Activated naive CD8-positive, alpha-beta T cell (primary cell): Measurements from ENCODE around the gene HMSD.
"Not testable (repeated sequence)": the region's sequence is repeated elsewhere in the genome, so short reads cannot be mapped to it uniquely, and the experiment has no call there.

Experiments used
- H3K27ac Mint-ChIP-seq: one replicate; pipeline ENCODE4 v1.8.0; 2021; ENCODE audit warnings: mixed read lengths
- H3K27me3 Mint-ChIP-seq: one replicate; pipeline ENCODE4 v1.8.0; 2021; ENCODE audit warnings: mixed read lengths
- H3K36me3 Mint-ChIP-seq: one replicate; pipeline ENCODE4 v1.8.0; 2021; ENCODE audit warnings: mixed read lengths
- H3K4me1 Mint-ChIP-seq: one replicate; pipeline ENCODE4 v1.8.0; 2021; ENCODE audit warnings: low read depth, mixed read lengths
- H3K4me3 Mint-ChIP-seq: one replicate; pipeline ENCODE4 v1.8.0; 2021; ENCODE audit warnings: mild to moderate bottlenecking, mixed read lengths
- H3K9me3 Mint-ChIP-seq: one replicate; pipeline ENCODE4 v1.8.0; 2021; ENCODE audit warnings: low read depth, mixed read lengths

HMSD gene, protein sequence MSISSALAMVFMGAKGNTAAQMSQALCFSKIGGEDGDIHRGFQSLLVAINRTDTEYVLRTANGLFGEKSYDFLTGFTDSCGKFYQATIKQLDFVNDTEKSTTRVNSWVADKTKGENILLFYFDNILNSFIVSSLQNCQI

DNA sequence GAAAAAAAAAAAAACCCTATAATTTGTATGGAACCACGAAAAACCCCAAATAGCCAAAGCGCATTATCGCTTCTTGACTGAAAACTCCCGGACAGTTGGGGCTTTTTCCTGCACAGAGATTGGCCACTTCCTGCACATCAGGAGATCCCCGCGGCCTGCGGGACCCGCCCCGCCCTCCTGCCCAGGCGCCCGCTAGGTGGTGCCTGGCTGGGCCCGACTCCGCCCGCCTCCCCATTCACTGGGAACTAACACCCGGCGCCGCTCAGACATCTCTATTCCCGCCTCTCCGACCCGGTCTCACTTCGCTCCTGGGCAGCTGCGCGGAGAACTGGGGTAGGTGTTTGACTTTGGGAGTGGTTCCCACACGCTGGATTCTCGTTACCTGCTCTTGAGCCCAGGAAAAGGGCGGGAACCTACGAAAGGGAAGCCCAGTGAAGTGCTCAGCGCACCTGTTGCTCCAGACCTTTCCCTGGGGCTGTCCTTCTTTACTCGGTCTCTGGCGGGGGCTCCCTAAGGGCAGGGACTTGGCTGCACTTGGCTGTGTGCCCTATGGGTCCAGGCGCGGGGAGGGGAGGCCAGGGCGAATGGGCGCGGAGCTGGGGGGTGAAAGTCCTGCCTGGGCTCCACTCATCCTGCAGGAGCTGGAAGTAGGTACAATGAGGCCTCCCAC lies at the start of gene HMSD:
HMSD (plus strand) TSS at position 234 of the 670 bp plus-strand sequence. CDS start 4,155 bp downstream, outside the sequence.
- Mint-ChIP-seq H3K9me3 (peaks cover 5% of the 10 kb centered on the region), H3K27ac (no peak within 1 kb of the TSS), H3K4me1 (peaks cover 25% of the 10 kb centered on the region), H3K27me3 (peaks cover 26% of the 10 kb centered on the region), H3K4me3 (peak within 1 kb of the TSS; percentile 52), H3K36me3 (peaks cover 3% of the 10 kb centered on the region)

DNA sequence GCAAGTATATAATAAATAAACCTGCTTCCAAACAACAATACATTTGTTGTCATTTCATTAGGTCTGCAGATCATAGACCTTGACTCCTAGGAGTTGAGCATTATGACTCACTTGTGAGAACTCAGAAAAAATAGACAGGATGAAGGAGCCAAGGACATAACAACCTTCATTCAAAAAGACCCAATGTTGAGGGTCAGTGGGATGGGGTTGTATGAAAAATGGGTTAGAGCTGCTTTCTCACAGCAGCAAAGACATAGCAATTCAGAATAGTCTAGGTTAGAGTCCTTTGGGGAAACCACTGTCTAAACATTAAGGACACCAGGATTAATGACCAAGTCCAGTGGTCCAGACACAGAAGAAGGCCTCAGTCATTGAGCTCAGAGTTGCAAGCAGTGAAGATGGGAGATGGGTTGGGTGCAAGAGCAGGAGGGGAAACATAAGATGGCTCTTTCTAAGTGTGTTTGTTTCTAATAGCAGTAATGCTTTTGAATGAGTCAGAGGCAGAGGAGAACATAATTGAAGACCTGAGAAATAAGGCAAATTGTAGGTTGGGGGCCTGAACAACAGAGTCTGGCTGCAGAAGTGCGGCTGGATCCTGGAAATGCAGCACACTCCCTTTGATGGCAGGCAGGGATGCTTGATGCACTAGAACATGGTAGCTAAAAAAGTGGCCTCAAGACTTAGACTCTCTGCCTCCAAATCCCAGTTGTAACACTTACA lies 45.1 kb upstream of the HMSD start:
- H3K27me3 Mint-ChIP-seq, result peaks cover 5% of the 10 kb centered on the region
- H3K4me1 Mint-ChIP-seq, result no peaks in the 10 kb centered on the region
- H3K9me3 Mint-ChIP-seq, result no peaks in the 10 kb centered on the region
- H3K27ac Mint-ChIP-seq, result no peak overlapping the region
- H3K36me3 Mint-ChIP-seq, result no peaks in the 10 kb centered on the region
- no peak overlapping the region for H3K4me3 Mint-ChIP-seq

DNA sequence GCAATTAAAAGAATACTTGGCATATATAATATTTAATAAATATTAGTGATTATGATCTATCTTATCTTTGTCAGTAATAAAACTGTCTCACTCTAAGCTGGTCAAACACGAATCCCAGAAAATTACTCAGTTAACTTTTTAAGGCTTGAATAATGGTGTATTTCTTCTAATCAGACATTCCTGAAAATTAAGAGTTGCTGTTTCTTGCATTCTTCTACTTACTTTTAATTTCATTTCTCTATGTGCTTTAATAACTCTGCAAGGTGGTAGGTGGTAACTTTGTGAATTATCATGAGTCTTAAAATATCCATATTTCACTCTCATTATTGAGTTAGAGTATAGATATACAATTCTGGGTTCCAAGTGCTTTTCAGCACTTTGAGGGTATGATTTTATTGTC lies 44.4 kb upstream of the HMSD start:
- Mint-ChIP-seq H3K4me1 (no peaks in the 10 kb centered on the region), H3K27me3 (peaks cover 5% of the 10 kb centered on the region), H3K27ac (no peak overlapping the region), H3K4me3 (no peak overlapping the region), H3K9me3 (no peaks in the 10 kb centered on the region), H3K36me3 (no peaks in the 10 kb centered on the region)

DNA sequence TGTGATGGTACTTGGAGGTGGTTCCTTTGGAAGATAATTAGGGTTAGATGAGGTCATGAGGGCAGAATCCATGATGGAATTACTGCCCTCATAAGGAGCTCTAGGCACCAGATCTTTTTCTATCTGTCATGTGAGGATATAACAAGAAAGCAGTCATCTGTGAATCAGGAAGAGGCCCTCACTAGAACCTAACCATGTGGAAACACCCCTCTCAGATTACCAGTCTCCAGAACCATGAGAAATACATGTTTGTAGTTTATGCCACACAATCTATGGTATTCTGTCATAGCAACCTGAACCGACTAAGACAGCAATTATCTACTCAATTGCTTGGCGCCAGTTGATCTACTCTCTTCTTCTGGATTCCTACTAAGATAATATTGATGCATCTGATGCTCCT lies 43.7 kb upstream of the HMSD start:
- no peak overlapping the region for H3K27ac Mint-ChIP-seq
- H3K27me3 Mint-ChIP-seq, result peaks cover 5% of the 10 kb centered on the region
- no peaks in the 10 kb centered on the region for H3K9me3 Mint-ChIP-seq
- no peak overlapping the region for H3K4me3 Mint-ChIP-seq
- no peaks in the 10 kb centered on the region for H3K36me3 Mint-ChIP-seq
- H3K4me1 Mint-ChIP-seq, result no peaks in the 10 kb centered on the region

DNA sequence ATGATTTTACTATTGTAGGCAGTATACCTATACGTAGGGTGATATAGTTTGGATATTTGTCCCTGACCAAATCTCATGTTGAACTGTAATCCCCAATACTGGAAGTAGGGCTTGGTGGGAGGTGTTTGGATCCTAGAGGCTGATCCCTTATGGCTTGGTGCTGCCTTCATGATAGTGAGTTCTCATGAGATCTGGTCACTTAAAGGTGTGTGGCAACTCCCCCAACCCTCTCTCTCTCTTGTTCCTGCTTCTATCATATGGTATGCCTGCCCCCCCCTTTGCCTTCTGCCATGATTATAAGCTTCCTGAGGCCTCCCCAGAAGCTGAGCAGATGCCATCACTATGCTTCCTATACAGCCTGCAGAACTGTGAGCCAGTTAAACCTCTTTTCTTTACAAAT lies 43.0 kb upstream of the HMSD start:
- Mint-ChIP-seq H3K4me1 (no peaks in the 10 kb centered on the region), H3K4me3 (no peak overlapping the region), H3K27me3 (peaks cover 4% of the 10 kb centered on the region), H3K36me3 (no peaks in the 10 kb centered on the region), H3K27ac (no peak overlapping the region), H3K9me3 (no peaks in the 10 kb centered on the region)

DNA sequence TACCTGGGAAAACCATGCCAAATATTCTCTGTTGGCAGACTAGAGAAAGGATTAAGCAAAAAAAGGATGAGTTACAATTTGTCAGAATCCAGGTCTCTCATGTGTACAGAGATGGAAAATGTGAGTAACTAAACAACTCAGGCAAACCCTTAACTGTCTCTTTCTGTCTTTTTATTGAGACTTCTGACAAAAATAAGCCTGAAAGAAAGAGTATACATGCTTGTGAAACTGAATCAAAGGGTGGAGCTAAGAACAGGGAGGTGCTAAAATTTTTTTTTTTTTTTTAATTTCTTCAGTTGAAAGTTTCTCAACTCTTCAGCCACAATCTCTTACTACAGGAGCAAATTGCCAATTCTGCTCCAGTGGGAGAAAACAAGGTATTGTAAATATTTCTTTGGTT lies 41.4 kb upstream of the HMSD start, which contains the start of gene SERPINB10:
SERPINB10 (plus strand) TSS at position 295 of the 400 bp plus-strand sequence. CDS start 7,553 bp downstream, outside the sequence.
- Mint-ChIP-seq H3K27ac (no peak within 1 kb of the TSS), H3K4me3 (no peak within 1 kb of the TSS), H3K27me3 (peaks cover 3% of the 10 kb centered on the region)

DNA sequence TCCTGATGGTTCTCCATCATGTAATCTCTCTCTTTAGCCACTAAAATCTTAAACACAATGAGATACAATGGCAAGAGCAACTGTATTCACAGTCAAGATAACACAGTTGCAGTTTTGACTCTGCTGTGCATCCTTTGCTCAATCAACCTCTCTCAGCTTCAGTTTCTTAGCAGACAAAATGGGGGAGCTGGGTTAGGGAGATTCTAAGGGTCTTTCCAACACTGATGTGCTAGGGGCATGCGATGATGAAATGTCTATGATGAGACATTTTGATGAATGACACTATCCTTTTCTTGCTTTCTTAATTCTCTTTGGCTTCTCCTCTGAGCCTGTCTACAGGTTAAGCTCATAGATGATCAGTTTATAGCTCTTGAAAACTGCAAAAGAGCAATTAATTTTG lies 40.2 kb upstream of the HMSD start:
- Mint-ChIP-seq H3K27me3 (peaks cover 11% of the 10 kb centered on the region), H3K9me3 (no peaks in the 10 kb centered on the region), H3K4me3 (no peak overlapping the region), H3K27ac (no peak overlapping the region), H3K36me3 (no peaks in the 10 kb centered on the region), H3K4me1 (no peaks in the 10 kb centered on the region)

More for the DNA sequence above, 41.4 kb upstream of the HMSD start, which contains the start of gene SERPINB10:
- Mint-ChIP-seq H3K36me3 (no peaks in the 10 kb centered on the region), H3K9me3 (no peaks in the 10 kb centered on the region), H3K4me1 (no peaks in the 10 kb centered on the region)

DNA sequence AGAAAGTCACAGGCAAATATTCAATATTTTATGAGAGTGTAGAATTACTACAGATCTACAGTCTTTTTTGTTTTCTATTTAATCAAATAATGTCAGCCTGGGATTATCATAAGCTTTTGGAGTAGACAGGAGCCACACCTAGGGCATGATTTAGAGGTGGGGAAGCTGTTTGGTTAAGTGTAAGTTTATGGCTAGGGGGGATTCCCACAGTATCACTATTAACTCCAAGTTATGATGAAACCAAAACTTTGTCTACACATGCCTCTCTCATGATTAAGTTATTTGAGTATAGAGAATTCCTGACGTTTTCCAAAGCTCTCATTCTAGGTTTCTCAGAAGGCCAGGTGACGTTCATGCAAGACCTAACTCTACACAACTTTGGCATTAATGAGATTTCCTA lies 39.2 kb upstream of the HMSD start:
- H3K36me3 Mint-ChIP-seq, result no peaks in the 10 kb centered on the region
- H3K27me3 Mint-ChIP-seq, result peaks cover 16% of the 10 kb centered on the region
- no peaks in the 10 kb centered on the region for H3K4me1 Mint-ChIP-seq
- no peaks in the 10 kb centered on the region for H3K9me3 Mint-ChIP-seq
- no peak overlapping the region for H3K4me3 Mint-ChIP-seq
- no peak overlapping the region for H3K27ac Mint-ChIP-seq

DNA sequence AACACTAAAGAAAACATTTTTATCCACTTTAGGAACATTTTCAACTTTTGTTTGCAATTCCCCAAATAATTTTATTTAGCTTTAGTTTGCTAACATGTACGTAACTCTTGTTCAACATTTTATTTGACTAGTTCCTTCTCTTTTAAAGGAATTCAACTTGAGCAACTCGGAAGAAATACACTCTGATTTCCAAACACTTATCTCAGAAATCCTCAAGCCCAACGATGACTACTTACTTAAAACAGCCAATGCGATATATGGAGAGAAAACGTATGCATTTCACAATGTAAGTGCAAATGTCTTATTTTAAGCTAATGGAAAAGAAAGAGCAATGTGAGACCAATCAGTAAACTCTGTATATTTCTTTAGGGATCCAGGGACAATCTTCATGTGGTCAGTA lies 31.3 kb upstream of the HMSD start:
- no peak overlapping the region for H3K27ac Mint-ChIP-seq
- H3K36me3 Mint-ChIP-seq, result no peaks in the 10 kb centered on the region
- H3K9me3 Mint-ChIP-seq, result no peaks in the 10 kb centered on the region
- peaks cover 39% of the 10 kb centered on the region for H3K27me3 Mint-ChIP-seq
- no peaks in the 10 kb centered on the region for H3K4me1 Mint-ChIP-seq
- no peak overlapping the region for H3K4me3 Mint-ChIP-seq

DNA sequence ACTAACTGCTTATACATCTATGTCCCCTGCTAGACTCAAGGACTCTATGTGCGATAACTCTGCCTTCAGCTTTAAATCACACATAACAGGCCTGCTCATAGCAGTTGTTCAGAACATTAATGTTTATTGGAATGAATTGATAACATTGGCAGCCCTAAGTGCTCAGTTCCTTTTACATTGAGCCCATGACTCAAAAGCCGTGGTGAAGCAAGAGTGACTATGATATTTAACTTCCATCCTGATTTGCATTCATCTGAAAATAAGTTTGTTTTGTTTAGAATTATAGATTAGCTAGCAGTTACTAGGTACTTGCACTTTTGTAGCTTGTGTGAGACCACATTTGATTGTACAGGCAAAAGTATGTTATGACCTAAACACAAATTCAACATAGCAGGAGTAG lies 27.1 kb upstream of the HMSD start:
- Mint-ChIP-seq H3K36me3 (no peaks in the 10 kb centered on the region), H3K4me3 (no peak overlapping the region), H3K27ac (no peak overlapping the region), H3K4me1 (no peaks in the 10 kb centered on the region), H3K27me3 (peaks cover 30% of the 10 kb centered on the region), H3K9me3 (no peaks in the 10 kb centered on the region)

DNA sequence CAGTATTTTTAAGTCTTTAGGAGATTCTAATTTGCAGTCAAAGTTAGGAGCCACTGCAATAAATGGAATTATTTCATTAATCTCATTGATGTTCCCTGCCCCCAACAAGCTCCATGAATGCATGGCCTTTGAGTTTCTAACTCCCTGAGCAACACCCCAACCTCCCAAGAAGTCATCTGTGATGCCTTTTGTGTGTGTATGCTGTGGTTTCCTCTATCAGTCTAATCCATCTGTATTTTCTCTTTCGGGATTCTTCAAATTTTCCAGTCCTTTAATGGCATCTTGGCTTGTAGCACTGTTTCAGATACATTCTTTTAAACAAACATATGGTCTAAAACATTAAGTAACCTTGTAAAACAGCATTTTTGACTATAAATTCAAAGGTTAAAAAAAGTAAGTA lies 24.6 kb upstream of the HMSD start:
- Mint-ChIP-seq H3K27me3 (peaks cover 22% of the 10 kb centered on the region), H3K36me3 (no peaks in the 10 kb centered on the region), H3K9me3 (no peaks in the 10 kb centered on the region), H3K27ac (no peak overlapping the region), H3K4me3 (no peak overlapping the region), H3K4me1 (no peaks in the 10 kb centered on the region)

DNA sequence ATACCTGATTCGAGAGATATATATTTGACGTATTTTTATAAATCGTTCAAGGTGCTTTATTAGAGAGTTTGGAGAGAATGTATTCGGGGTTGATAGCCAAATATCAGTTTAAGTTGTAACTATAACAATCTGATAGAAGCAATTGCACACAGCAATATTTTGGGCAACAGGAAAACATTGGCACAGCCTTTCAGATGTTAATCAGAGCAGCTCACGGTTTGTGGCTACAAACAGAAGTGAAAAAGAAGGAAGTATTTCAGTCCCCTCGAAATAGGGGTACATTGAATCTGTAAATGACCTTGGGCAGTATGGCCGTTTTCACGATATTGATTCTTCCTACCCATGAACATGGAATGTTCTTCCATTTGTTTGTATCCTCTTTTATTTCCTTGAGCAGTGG lies 20.8 kb upstream of the HMSD start:
- no peaks in the 10 kb centered on the region for H3K9me3 Mint-ChIP-seq
- no peak overlapping the region for H3K4me3 Mint-ChIP-seq
- no peaks in the 10 kb centered on the region for H3K4me1 Mint-ChIP-seq
- no peaks in the 10 kb centered on the region for H3K36me3 Mint-ChIP-seq
- peaks cover 12% of the 10 kb centered on the region for H3K27me3 Mint-ChIP-seq
- H3K27ac Mint-ChIP-seq, result no peak overlapping the region

DNA sequence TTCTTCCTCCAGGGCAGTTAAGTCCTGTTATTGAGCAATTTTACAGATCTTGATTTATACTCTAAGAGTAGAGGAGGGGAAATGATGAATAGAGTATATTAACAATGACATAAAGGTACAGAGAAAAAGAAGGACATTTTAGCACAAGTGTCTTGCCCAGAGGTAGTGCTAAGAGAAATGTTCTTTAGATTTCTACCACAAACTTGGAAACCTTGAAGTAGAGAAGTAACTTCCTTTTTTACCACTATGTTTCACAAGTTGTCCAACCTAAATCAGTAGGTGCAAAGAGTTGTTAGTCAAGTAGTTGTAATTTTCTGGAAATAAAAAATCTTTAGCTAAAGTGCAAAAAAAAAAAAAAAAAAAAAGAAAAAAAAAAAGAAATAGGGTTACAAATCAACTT lies 19.7 kb upstream of the HMSD start:
- not testable (repeated sequence) for H3K4me1 Mint-ChIP-seq, H3K4me3 Mint-ChIP-seq, H3K36me3 Mint-ChIP-seq, H3K27ac Mint-ChIP-seq, H3K9me3 Mint-ChIP-seq
- peaks cover 12% of the 10 kb centered on the region for H3K27me3 Mint-ChIP-seq

DNA sequence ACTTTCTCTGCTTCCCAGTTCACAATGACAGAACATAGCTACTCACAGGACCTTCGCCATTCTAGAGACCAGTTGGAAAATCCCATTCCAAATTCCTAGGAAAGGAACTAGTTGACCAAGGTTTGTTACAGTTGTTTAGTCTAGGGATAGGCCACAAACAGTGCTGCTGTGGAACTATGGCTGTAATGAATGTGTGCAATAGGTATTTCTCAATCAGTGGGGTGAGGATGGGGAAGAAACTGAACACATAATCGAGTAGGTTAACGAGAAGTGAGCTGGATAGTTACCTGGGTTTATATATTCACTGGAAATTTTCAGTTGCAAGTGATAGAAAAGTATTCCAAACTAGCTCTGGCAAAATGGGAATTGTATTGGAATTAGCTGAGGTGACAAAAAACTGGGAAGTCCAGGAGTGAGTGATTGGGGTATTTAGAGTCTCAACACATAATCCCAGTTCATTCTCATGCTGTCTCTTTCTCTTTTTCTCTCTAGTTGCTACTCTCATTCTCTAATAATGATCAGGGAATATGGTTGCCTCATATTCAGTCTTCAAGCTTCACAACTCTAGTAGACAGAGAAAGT lies 18.2 kb upstream of the HMSD start:
- peaks cover 13% of the 10 kb centered on the region for H3K27me3 Mint-ChIP-seq
- H3K4me1 Mint-ChIP-seq, result no peaks in the 10 kb centered on the region
- H3K36me3 Mint-ChIP-seq, result no peaks in the 10 kb centered on the region
- no peak overlapping the region for H3K27ac Mint-ChIP-seq
- H3K9me3 Mint-ChIP-seq, result no peaks in the 10 kb centered on the region
- no peak overlapping the region for H3K4me3 Mint-ChIP-seq
